Caco-2 (cell line): ENCODE data around the gene IL1F10. TPM values are rescaled to one million over a fixed set of nuclear protein-coding genes. Genes with fewer than 3 reads are reported as not detected.
"Not testable (repeated sequence)": the region's sequence is repeated elsewhere in the genome, so short reads cannot be mapped to it uniquely, and the experiment has no call there.

Experiments used
- BruUV-seq: library from RNA; stranded (reverse); fragments of 400-500 nt; replicated peaks from 2 replicates; lab custom pipeline; 2021; lab: Mats Ljungman, UMichigan
- CTCF ChIA-PET: fragments of 300-600 bp; sonication (Branson Sonifier 250); formaldehyde crosslinking; loops from one replicate; lab custom pipeline; 2022; ENCODE audit warnings: antibody characterized with exemption; lab: Charles Lee
- POLR2A ChIA-PET: fragments of 300-600 bp; sonication (Branson Sonifier 250); formaldehyde crosslinking; loops from one replicate; lab custom pipeline; 2022; ENCODE audit warnings: antibody characterized with exemption; lab: Charles Lee
- DNase-seq, 2 experiments: peaks; one replicate each; pipeline versions ENCODE4 v3.0.0 to v3.0.0-alpha.2; 2020 to 2022
- H3K27me3 ChIP-seq: replicated peaks from 2 replicates; pipeline ENCODE4 v1.6.0; 2011; ENCODE audit warnings: low read length; ENCODE audit not compliant: control insufficient read depth, insufficient read depth
- H3K36me3 ChIP-seq: 2 replicates; pipeline ENCODE4 v1.5.1; 2011; ENCODE audit warnings: low read length; ENCODE audit not compliant: control insufficient read depth, insufficient read depth
- H3K4me1 ChIP-seq: fragments of 250-450 bp; sonication (Bioruptor Pico); 2 replicates; pipeline ENCODE4 v1.5.1; 2020; ENCODE audit warnings: mild to moderate bottlenecking
- H3K4me3 ChIP-seq: 2 replicates; pipeline ENCODE4 v1.5.1; 2011; ENCODE audit warnings: low read depth, mild to moderate bottlenecking, control low read depth, low read length
- H3K9me3 ChIP-seq: fragments of 250-450 bp; sonication (Bioruptor Pico); 2 replicates; pipeline ENCODE4 v1.5.1; 2020; ENCODE audit warnings: mild to moderate bottlenecking, moderate library complexity
- H3K27ac Mint-ChIP-seq: one replicate; pipeline ENCODE4 v1.8.0; 2022; ENCODE audit warnings: mixed read lengths; ENCODE audit not compliant: unreplicated experiment
- H3K27me3 Mint-ChIP-seq: one replicate; pipeline ENCODE4 v1.8.0; 2022; ENCODE audit warnings: mixed read lengths; ENCODE audit not compliant: insufficient read depth, unreplicated experiment
- H3K36me3 Mint-ChIP-seq: one replicate; pipeline ENCODE4 v1.8.0; 2022; ENCODE audit warnings: mild to moderate bottlenecking, mixed read lengths; ENCODE audit not compliant: insufficient read depth, unreplicated experiment
- H3K4me1 Mint-ChIP-seq: one replicate; pipeline ENCODE4 v1.8.0; 2022; ENCODE audit warnings: low read depth, mixed read lengths; ENCODE audit not compliant: unreplicated experiment
- H3K4me3 Mint-ChIP-seq: one replicate; pipeline ENCODE4 v1.8.0; 2022; ENCODE audit warnings: mild to moderate bottlenecking, moderate library complexity, mixed read lengths; ENCODE audit not compliant: unreplicated experiment
- H3K9me3 Mint-ChIP-seq: one replicate; pipeline ENCODE4 v1.8.0; 2022; ENCODE audit warnings: mixed read lengths; ENCODE audit not compliant: unreplicated experiment
- CTCF ChIP-seq, 2 experiments: fragments of 200-600 bp in 1 of 2; IDR thresholded peaks; 1 replicate in 1 of 2; 2 replicates in 1 of 2; pipeline versions ENCODE4 v1.5.1 to v1.8.0; 2011 to 2022; ENCODE audit warnings: antibody characterized with exemption in 1 of 2, control low read depth in 1 of 2, inconsistent platforms in 1 of 2, low read depth in 1 of 2, low read length in 1 of 2, mild to moderate bottlenecking in 1 of 2, moderate library complexity in 1 of 2; ENCODE audit not compliant: insufficient read depth in 1 of 2, severe bottlenecking in 1 of 2, unreplicated experiment in 1 of 2
- intact Hi-C: fragments of 100-400 bp; cut with micrococcal nuclease; formaldehyde crosslinking; loops from one replicate; pipeline ENCODE4 v1.10.0; 2022; ENCODE audit not compliant: unreplicated experiment
- total RNA-seq: library from RNA; stranded (reverse); gene quantifications from 2 replicates; pipeline ENCODE4 v1.2.3, GENCODE V29; 2022

The IL1F10 gene
- total RNA-seq, 1 experiment from 2014 or later = not detected

DNA sequence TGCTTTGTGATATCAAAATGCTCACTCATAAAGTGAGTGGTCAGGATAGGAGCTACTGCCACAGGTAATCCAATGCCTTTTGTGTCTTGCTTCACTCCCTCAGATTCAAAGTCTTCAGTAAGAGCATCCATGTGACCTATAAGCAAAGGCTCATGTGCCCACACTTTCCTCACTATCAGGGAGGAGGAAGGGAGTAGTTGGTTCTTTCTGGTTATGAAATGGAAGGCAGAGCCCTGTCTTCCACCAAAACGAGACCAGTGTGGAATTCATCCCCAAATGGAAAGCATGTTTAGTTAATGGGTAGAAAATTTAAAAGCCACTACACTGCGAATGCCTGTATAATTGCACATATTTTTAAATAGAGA is 25.8 kb downstream of the IL1F10 start:
- POLR2A ChIA-PET = no interaction called here
- Mint-ChIP-seq H3K9me3 (peaks cover 13% of the 10 kb centered on the region), H3K27me3 (no peaks in the 10 kb centered on the region), H3K4me1 (no peaks in the 10 kb centered on the region), H3K27ac (no peak overlapping the region), H3K4me3 (no peak overlapping the region), H3K36me3 (no peaks in the 10 kb centered on the region)
- Histone ChIP-seq H3K9me3 (peaks cover 11% of the 10 kb centered on the region), H3K36me3 (no peaks in the 10 kb centered on the region), H3K4me3 (no peak overlapping the region), H3K27me3 (no peaks in the 10 kb centered on the region), H3K4me1 (no peaks in the 10 kb centered on the region)
- BruUV-seq = no TSS peak
- CTCF ChIA-PET = interaction anchor here (1.0 kb wide), 1 partner anchor 13 kb away, joined by 4 read pairs; no protein-coding TSS in a partner anchor
- TF ChIP-seq CTCF (IDR thresholded peaks at IDR 0.05; ENCODE audit: insufficient read depth in 1 of 2, low read depth in 1 of 2, low read length in 1 of 2, severe bottlenecking in 1 of 2, unreplicated experiment in 1 of 2) = no peak
- intact Hi-C loops = no loop called here
- no peak for DNase-seq

- POLR2A ChIA-PET, intact Hi-C loops, H3K36me3 Mint-ChIP-seq, H3K4me3 Mint-ChIP-seq, H3K4me3 ChIP-seq, H3K36me3 ChIP-seq, BruUV-seq, DNase-seq, CTCF ChIA-PET, H3K27ac Mint-ChIP-seq, H3K27me3 Mint-ChIP-seq, H3K4me1 Mint-ChIP-seq, H3K27me3 ChIP-seq, H3K4me1 ChIP-seq: not testable (repeated sequence)
- peaks cover 15% of the 10 kb centered on the region for H3K9me3 ChIP-seq
- peaks cover 13% of the 10 kb centered on the region for H3K9me3 Mint-ChIP-seq
Measured at GRCh38 chr2:113096306-113096705, 28.5 kb downstream of the IL1F10 start.

GRCh38 chr2:113096842-113097618 is 29.3 kb downstream of the IL1F10 start:
- POLR2A ChIA-PET, DNase-seq, H3K36me3 ChIP-seq, H3K4me3 ChIP-seq, H3K4me1 Mint-ChIP-seq, H3K36me3 Mint-ChIP-seq, H3K4me3 Mint-ChIP-seq, H3K27ac Mint-ChIP-seq, H3K4me1 ChIP-seq, BruUV-seq, intact Hi-C loops, CTCF ChIA-PET, H3K27me3 ChIP-seq, H3K27me3 Mint-ChIP-seq: not testable (repeated sequence)
- peaks cover 15% of the 10 kb centered on the region for H3K9me3 ChIP-seq
- H3K9me3 Mint-ChIP-seq = peaks cover 13% of the 10 kb centered on the region

DNA sequence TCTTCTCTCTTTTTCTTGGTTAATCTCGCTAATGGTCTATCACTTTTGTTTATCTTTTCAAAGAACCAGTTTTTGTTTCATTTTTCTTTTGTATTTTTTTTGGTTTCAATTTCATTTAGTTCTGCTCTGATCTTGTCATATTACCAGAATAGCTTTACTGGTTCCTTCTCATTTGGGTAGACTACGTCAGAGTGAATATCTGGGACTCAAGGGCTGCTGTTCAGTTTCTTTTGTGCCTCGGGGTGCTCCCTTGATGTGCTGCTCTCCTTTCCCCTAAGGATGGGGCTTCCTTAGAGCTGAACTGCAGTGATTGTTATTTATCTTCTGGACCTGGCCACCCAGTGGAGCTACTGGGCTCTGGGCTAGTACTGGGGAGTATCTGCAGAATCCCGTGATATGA is 30.3 kb downstream of the IL1F10 start:
- H3K9me3 ChIP-seq = peaks cover 15% of the 10 kb centered on the region
- Mint-ChIP-seq H3K9me3 (peaks cover 13% of the 10 kb centered on the region), H3K27me3 (no peaks in the 10 kb centered on the region), H3K27ac (no peak overlapping the region), H3K36me3 (no peaks in the 10 kb centered on the region), H3K4me1 (peaks cover 8% of the 10 kb centered on the region), H3K4me3 (no peak overlapping the region)
- H3K36me3 ChIP-seq = no peaks in the 10 kb centered on the region
- intact Hi-C loops = no loop called here
- H3K4me3 ChIP-seq = no peak overlapping the region
- ChIA-PET CTCF (no interaction called here), POLR2A (no interaction called here)
- no peak for DNase-seq
- H3K27me3 ChIP-seq = no peaks in the 10 kb centered on the region
- no TSS peak for BruUV-seq
- H3K4me1 ChIP-seq = peaks cover 5% of the 10 kb centered on the region
- no peak for TF ChIP-seq CTCF (IDR thresholded peaks at IDR 0.05; ENCODE audit: insufficient read depth in 1 of 2, low read depth in 1 of 2, low read length in 1 of 2, severe bottlenecking in 1 of 2, unreplicated experiment in 1 of 2)
